MCF 10A (cell line): ENCODE results near the gene PPP2R3A. TPM values are rescaled to one million over a fixed set of nuclear protein-coding genes. Genes with fewer than 3 reads are reported as not detected.

ENCODE experiments used
- BruUV-seq: library from RNA; stranded (reverse); fragments of 400-500 nt; replicated peaks from 2 replicates; lab custom pipeline; 2021; lab: Mats Ljungman, UMichigan
- CTCF ChIA-PET: fragments of 300-600 bp; sonication (Branson Sonifier 250); formaldehyde crosslinking; extraction: SDS; loops from one replicate; lab custom pipeline; 2021; ENCODE audit warnings: antibody characterized with exemption, inconsistent platforms; lab: Yijun Ruan, JAX
- POLR2A ChIA-PET: fragments of 300-600, 350-650 bp; sonication (Branson Sonifier 250); formaldehyde crosslinking; extraction: SDS; loops from one replicate; lab custom pipeline; 2020; ENCODE audit warnings: antibody characterized with exemption, inconsistent platforms; lab: Yijun Ruan, JAX
- DNase-seq: peaks from one replicate; pipeline ENCODE4 v3.0.0-alpha.2; 2018; ENCODE audit not compliant: unreplicated experiment
- H3K27ac Mint-ChIP-seq: one replicate; pipeline ENCODE4 v1.8.0; 2022; ENCODE audit warnings: mild to moderate bottlenecking, low read depth, mixed read lengths; ENCODE audit not compliant: unreplicated experiment
- H3K27me3 Mint-ChIP-seq: one replicate; pipeline ENCODE4 v1.8.0; 2022; ENCODE audit warnings: mixed read lengths; ENCODE audit not compliant: insufficient read depth, unreplicated experiment
- H3K36me3 Mint-ChIP-seq: one replicate; pipeline ENCODE4 v1.8.0; 2022; ENCODE audit warnings: mild to moderate bottlenecking, moderate library complexity, mixed read lengths; ENCODE audit not compliant: insufficient read depth, unreplicated experiment
- H3K4me1 Mint-ChIP-seq: one replicate; pipeline ENCODE4 v1.8.0; 2022; ENCODE audit warnings: mixed read lengths; ENCODE audit not compliant: insufficient read depth, unreplicated experiment
- H3K4me3 Mint-ChIP-seq: one replicate; pipeline ENCODE4 v1.8.0; 2022; ENCODE audit warnings: mild to moderate bottlenecking, moderate library complexity, mixed read lengths; ENCODE audit not compliant: unreplicated experiment
- H3K9me3 Mint-ChIP-seq: one replicate; pipeline ENCODE4 v1.8.0; 2022; ENCODE audit warnings: mixed read lengths; ENCODE audit not compliant: unreplicated experiment
- CTCF ChIP-seq: fragments of 200-600 bp; IDR thresholded peaks from one replicate; pipeline ENCODE4 v1.8.0; 2022; ENCODE audit warnings: antibody characterized with exemption, mild to moderate bottlenecking; ENCODE audit not compliant: unreplicated experiment
- intact Hi-C: fragments of 100-400 bp; cut with micrococcal nuclease; formaldehyde crosslinking; loops from 2 replicates; pipeline ENCODE4 v1.14.1; 2022
- total RNA-seq: library from RNA; stranded (reverse); gene quantifications from 2 replicates; pipeline ENCODE4 v1.2.3, GENCODE V29; 2022

Gene PPP2R3A
- total RNA-seq, 1 experiment from 2014 or later = 7.5 TPM

- CTCF ChIA-PET = interaction anchor here (0.6 to 4.3 kb wide), 4 partner anchors 24 to 1365 kb away, joined by 3 to 28 read pairs (median 4); no protein-coding TSS in a partner anchor
- POLR2A ChIA-PET = interaction anchor here (0.8 to 0.9 kb wide), 2 partner anchors 9 to 91 kb away, joined by 3 read pairs; no protein-coding TSS in a partner anchor
- no peak overlapping the region for H3K4me3 Mint-ChIP-seq
- no peak for DNase-seq
- BruUV-seq = no TSS peak
- peaks cover 6% of the 10 kb centered on the region for H3K4me1 Mint-ChIP-seq
- H3K27me3 Mint-ChIP-seq = no peaks in the 10 kb centered on the region
- H3K27ac Mint-ChIP-seq = no peak overlapping the region
- H3K36me3 Mint-ChIP-seq = no peaks in the 10 kb centered on the region
- H3K9me3 Mint-ChIP-seq = no peaks in the 10 kb centered on the region
- TF ChIP-seq CTCF = no peak
- intact Hi-C loops = no loop called here
Observed at GRCh38 chr3:136018876-136019275, 53.3 kb downstream of the PPP2R3A start.

DNA sequence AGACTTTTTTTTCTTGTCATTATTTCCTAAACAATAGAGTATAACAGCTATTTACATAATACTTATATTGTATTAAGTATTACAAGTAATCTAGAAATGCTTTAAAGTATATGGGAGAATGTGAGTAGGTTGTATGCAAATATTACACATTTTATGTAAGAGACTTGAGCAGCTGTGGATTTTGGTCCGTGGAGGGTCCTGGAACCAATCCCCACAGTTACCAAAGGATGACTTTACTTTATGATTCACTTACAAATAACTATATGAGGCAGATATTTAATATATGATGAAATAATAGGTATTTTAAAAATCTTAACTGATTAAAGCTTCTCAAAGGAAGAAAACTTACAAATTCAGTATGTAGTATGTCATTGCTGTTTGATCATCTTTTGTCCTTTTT lies 56.3 kb downstream of the PPP2R3A start:
- peaks cover 6% of the 10 kb centered on the region for H3K4me1 Mint-ChIP-seq
- TF ChIP-seq CTCF = no peak
- POLR2A ChIA-PET = interaction anchor here (0.6 to 1.5 kb wide), 2 partner anchors 55 to 99 kb away, joined by 3 to 7 read pairs; no protein-coding TSS in a partner anchor
- CTCF ChIA-PET = interaction anchor here (0.6 to 4.3 kb wide), 5 partner anchors 17 to 1421 kb away, joined by 3 to 28 read pairs (median 4); no protein-coding TSS in a partner anchor
- DNase-seq = no peak
- no TSS peak for BruUV-seq
- no peaks in the 10 kb centered on the region for H3K9me3 Mint-ChIP-seq
- H3K27me3 Mint-ChIP-seq = no peaks in the 10 kb centered on the region
- H3K27ac Mint-ChIP-seq = peak overlapping the region; percentile 59
- no peaks in the 10 kb centered on the region for H3K36me3 Mint-ChIP-seq
- intact Hi-C loops = no loop called here
- H3K4me3 Mint-ChIP-seq = no peak overlapping the region

GRCh38 chr3:136022529-136023263 lies 57.2 kb downstream of the PPP2R3A start:
- H3K4me3 Mint-ChIP-seq = no peak overlapping the region
- peaks cover 1% of the 10 kb centered on the region for H3K36me3 Mint-ChIP-seq
- intact Hi-C loops = no loop called here
- ChIA-PET CTCF (interaction anchor here (0.5 to 4.3 kb wide), 9 partner anchors 16 to 1012 kb away, joined by 3 to 28 read pairs (median 4); no protein-coding TSS in a partner anchor), POLR2A (interaction anchor here (0.6 to 1.5 kb wide), 4 partner anchors 10 to 100 kb away, joined by 3 to 7 read pairs (median 3); no protein-coding TSS in a partner anchor)
- no peak for TF ChIP-seq CTCF
- peak; percentile 36 for DNase-seq
- BruUV-seq = no TSS peak
- H3K27me3 Mint-ChIP-seq = no peaks in the 10 kb centered on the region
- no peaks in the 10 kb centered on the region for H3K9me3 Mint-ChIP-seq
- peak overlapping the region; percentile 59 for H3K27ac Mint-ChIP-seq
- H3K4me1 Mint-ChIP-seq = peaks cover 6% of the 10 kb centered on the region

DNA sequence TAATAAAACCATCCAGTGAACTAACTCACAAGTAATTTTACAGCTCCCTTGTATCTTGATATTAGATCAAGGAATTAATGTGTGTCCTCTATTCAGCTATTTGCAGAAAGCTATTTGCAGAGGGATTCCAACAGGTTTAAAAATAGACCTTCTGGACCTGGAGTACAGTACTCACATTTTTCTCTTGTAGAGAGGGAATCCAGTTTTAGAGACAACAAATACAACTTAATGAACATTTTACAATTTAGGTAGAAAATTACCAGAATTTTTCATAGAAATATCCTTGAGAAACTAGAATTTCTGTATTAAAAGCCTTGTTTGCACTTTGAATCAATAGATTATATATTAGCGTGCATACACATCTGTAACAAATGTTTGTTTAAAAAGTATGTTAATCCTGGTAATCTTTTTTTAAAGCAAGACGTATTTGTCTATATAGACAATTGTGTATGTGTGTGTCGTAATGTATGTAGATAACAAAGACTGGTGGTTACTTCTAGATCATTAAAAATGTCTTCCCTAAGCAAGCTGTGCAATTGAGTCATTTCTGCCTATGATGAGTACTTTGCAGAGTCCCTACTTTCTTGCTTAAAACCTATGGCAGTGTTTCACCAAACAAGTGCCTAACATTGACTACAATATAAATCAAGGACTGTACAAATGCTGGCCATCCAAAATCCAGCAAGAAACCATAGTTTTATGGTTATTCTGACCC lies 57.9 kb downstream of the PPP2R3A start:
- CTCF ChIA-PET = interaction anchor here (0.5 to 1.9 kb wide), 6 partner anchors 16 to 1304 kb away, joined by 3 to 6 read pairs (median 3); no protein-coding TSS in a partner anchor
- Mint-ChIP-seq H3K4me3 (no peak overlapping the region), H3K9me3 (no peaks in the 10 kb centered on the region), H3K4me1 (peaks cover 6% of the 10 kb centered on the region), H3K27me3 (no peaks in the 10 kb centered on the region), H3K27ac (no peak overlapping the region), H3K36me3 (peaks cover 8% of the 10 kb centered on the region)
- no peak for DNase-seq
- POLR2A ChIA-PET = interaction anchor here (0.8 to 1.4 kb wide), 3 partner anchors 11 to 101 kb away, joined by 3 read pairs; no protein-coding TSS in a partner anchor
- no peak for TF ChIP-seq CTCF
- intact Hi-C loops = no loop called here
- BruUV-seq = no TSS peak
